Mammary epithelial cell (primary cell): ENCODE measurements around the gene LIN28B.

Experiments
- CTCF ChIP-seq, 2 donors: IDR thresholded peaks in 1 of 2; conservative IDR thresholded peaks in 1 of 2; 2 replicates each; pipeline ENCODE4 v1.5.1; 2011 to 2012; ENCODE audit warnings: inconsistent platforms in 2 of 2, low read length in 2 of 2, mild to moderate bottlenecking in 2 of 2, control low read depth in 1 of 2, low read depth in 1 of 2; ENCODE audit not compliant: insufficient read depth in 1 of 2; ENCODE audit errors: extremely low read depth in 1 of 2
- EZH2 ChIP-seq: IDR thresholded peaks from 2 replicates; pipeline ENCODE4 v1.6.1; 2012; ENCODE audit warnings: low read length, inconsistent platforms, borderline replicate concordance

- TF ChIP-seq CTCF (conservative IDR thresholded peaks at IDR 0.05 in 1 of 2, IDR thresholded peaks at IDR 0.05 in 1 of 2; ENCODE audit: extremely low read depth in 1 of 2, insufficient read depth in 1 of 2, low read depth in 1 of 2, low read length in 2 of 2) (no peak), EZH2 (no peak)
Measured at GRCh38 chr6:105019285-105019684, 62.4 kb downstream of the LIN28B start.
